D721Med (cell line): ENCODE data around the gene PPP1R16B.

ENCODE experiments used
- DNase-seq: peaks from one replicate; pipeline ENCODE4 v3.0.0; 2011; ENCODE audit warnings: low spot score; ENCODE audit not compliant: insufficient read length
- FAIRE-seq: peaks from 2 replicates; lab custom pipeline; 2011; peaks lifted over from hg19 to GRCh38; lab: Jason Lieb, UNC
- TF ChIP-seq, protein P1 (sequence below): IDR thresholded peaks from 2 replicates; pipeline ENCODE4 v1.5.1; 2012; ENCODE audit warnings: mild to moderate bottlenecking, control low read depth; ENCODE audit not compliant: insufficient read depth; ENCODE audit errors: missing control alignments

PPP1R16B gene

DNA sequence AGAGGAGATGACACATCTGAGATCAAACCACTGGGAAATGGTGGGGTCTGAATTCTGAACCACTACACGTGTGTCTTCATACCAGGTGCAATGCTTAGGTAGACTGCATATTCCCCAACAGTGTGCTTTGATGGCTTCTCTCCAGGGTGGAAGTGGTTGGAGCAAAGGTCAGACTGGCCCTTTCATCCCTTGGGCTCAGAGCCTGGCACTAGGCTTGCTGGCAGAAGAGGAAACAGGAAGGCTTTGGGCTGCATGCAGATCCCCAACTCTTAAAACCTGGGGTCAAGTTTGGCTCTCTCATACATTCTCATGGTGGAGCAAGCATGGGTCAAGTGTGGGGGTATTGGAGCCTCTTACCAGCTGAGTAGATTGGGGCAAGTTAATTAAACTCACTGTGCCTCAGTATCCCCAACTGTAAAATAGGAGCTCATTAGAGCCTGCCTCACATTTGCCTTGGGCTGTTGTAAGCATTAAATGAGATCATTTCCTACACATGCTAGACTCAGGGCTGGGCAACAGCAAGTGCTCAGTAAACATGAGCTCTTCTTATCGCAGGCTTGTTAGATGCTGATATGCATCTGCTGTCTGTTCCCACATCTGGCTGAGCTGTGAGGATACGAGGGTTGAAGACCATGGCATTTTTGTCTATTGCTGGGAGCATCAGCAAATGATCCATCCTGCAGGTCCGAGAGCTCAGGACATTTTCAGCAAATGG is 69.1 kb downstream of the PPP1R16B start:
- TF ChIP-seq, protein P1, sequence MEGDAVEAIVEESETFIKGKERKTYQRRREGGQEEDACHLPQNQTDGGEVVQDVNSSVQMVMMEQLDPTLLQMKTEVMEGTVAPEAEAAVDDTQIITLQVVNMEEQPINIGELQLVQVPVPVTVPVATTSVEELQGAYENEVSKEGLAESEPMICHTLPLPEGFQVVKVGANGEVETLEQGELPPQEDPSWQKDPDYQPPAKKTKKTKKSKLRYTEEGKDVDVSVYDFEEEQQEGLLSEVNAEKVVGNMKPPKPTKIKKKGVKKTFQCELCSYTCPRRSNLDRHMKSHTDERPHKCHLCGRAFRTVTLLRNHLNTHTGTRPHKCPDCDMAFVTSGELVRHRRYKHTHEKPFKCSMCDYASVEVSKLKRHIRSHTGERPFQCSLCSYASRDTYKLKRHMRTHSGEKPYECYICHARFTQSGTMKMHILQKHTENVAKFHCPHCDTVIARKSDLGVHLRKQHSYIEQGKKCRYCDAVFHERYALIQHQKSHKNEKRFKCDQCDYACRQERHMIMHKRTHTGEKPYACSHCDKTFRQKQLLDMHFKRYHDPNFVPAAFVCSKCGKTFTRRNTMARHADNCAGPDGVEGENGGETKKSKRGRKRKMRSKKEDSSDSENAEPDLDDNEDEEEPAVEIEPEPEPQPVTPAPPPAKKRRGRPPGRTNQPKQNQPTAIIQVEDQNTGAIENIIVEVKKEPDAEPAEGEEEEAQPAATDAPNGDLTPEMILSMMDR: no peak
- no peak for DNase-seq
- no peak for FAIRE-seq

DNA sequence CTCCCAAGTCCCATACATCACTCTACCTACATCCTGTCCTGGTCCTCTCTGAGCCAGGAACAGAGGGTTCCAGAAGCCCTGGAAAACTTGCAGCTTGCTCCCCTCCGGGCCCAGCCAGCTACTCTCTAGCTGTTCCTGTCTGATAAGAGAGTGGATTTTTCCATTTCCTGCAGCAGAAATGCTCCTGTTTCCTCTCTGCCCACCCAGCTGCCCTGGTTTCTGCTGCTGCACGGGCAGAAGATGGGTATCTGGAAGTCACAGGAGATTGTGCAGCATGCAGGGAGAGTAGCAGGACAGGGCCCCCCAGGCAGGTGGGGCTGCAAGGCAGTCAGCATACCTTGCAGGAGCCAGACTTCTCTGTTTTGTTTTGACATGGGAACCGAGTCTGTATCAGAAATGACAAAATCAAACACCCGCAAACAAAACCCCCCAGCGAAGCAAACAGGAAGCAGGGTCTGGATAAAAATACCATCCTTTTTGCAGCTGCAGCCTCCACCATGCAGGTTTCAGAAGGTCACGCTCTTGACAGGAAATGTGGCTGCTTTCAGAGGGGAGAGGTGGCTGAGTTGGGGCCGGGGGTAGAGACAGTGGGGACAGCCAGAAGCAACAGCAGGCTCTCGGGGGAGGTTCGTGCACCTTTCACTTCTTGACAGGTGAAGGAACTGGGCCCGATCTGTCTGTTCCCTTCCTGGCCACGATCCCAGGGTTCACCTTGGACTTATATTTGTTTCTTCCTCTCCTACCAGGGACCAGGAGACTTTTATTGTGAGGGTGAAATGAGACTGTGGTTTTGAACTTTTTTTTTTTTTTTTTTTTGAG is 69.9 kb downstream of the PPP1R16B start:
- FAIRE-seq: no peak

DNA sequence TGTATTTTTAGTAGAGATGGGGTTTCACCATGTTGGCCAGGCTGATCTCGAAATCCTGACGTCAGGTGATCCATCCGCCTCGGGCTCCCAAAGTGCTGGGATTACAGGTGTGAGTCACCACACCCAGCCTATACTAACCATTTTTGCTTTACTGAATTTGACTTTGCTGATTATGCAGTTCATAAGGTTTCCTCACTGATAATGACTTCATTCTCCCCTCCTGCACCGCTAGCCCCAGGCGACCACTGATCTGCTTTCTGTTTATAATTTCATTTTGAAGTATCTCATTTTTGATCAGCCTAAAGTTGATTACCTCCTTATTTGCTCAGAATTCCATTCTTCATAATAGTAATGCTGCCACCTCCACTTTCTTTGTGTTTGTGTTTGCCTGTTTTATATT is 72.0 kb downstream of the PPP1R16B start:
- TF ChIP-seq, protein P1: no peak
- FAIRE-seq: no peak
- no peak for DNase-seq

More for the DNA sequence above, 69.9 kb downstream of the PPP1R16B start:
- no peak for DNase-seq
- TF ChIP-seq, protein P1: no peak

DNA sequence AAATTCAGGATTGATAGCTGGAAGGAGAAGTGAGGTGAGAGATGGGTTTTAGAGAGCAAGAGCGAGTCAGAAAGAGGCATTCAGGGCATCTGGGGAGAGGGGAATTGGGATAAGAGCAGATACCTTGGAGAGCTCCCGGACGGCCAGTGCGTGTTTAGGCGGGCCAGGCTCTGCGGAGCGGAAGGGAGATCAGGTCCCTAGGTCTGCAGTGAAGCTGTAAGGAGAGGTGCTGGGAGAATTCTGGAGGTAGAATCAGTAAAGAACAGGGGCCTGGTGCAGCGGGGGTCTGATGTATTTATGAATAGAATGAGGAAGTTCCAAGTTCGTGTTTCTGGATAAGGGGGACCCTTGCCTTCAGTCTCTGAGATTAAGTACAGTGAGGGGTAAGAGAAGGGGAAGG is 73.4 kb downstream of the PPP1R16B start:
- FAIRE-seq: no peak
- no peak for DNase-seq
- TF ChIP-seq, protein P1: no peak

DNA sequence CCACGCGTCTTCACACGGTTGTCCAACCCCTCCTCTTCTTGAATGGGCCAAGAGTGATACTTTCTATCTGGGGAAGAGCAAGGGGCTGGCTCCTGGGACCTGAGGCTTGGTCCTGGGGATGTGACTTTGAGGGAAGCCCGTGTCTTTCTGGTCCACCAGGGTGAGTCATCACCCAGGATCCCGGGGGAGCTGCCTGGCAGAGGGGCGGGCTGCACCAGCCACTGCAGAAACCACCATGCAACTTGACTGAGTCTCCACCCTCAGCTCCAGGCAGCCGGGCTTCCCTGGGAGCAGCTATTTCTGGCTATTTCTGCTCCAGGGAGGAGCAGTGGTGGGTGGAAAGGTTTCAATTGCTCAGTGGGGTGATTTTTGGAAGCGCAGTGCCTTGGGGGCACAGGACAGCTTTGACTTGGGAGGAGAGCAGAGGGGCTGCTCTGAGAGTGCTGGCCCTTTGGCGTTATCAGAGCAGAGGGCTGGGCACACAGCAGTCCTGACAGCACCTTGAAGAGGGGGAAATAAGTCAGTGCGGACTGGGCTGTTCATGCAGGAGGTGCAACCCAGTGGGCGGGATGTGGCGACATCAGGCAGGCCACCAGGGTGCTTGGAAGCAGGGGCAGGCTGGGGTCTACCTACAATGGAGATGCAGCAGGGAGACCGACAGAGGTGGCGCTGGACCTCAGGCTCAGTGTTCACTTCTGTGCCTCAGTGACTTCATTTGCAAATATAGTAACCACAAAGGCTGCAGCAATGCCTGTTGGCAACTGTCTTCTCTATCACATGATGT is 75.6 kb downstream of the PPP1R16B start:
- FAIRE-seq: no peak
- TF ChIP-seq, protein P1: no peak
- no peak for DNase-seq

DNA sequence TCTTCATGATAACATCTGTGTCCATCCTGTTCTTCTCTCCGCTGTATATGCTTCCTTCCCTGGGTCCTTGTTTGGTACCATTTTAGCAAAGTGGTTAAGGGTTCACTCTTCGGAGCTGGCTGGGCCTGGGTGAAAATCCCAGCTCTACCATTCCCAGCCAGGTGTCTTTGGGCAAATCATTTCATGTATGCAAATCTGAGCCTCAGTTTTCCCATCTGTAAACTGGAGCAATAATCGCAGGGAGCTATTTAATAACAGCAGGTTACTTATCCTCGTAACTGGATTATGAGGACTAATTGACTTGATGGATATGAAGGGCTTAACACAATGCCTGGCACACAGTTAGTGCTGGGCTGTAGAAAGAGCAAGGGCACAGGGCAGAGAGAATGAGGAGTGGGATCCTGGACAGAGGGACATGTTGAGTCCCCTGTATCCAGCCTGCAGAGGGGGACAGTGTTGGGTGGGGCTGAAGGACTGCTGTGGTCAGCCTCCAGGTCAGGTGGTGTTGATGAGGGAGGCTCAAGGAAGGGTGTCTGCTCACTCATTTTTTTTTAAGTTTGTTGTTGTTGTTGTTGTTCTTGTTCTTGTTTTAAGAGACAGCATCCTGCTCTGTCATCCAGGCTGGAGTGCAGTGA is 76.4 kb downstream of the PPP1R16B start:
- FAIRE-seq: no peak
- TF ChIP-seq, protein P1: no peak
- DNase-seq: no peak
